K562 (cell line): ENCODE measurements around the gene ZNF548. TPM values are rescaled to one million over a fixed set of nuclear protein-coding genes. Genes with fewer than 3 reads are reported as not detected.
A peak's percentile ranks its signal among the peaks of the same experiment; 100 is the strongest.

Source experiments
- ARID1B ChIP-seq: fragments of 450-650 bp; IDR thresholded peaks from 2 replicates; pipeline ENCODE4 v1.6.1; 2016; ENCODE audit warnings: antibody characterized with exemption, mild to moderate bottlenecking, inconsistent platforms
- CBX3 ChIP-seq, 2 experiments: IDR thresholded peaks; 1 replicate in 1 of 2; 2 replicates in 1 of 2; pipeline ENCODE4 v1.6.1; 2012; ENCODE audit warnings: inconsistent platforms in 2 of 2, low read length in 2 of 2, borderline replicate concordance in 1 of 2, control low read depth in 1 of 2
- E2F1 ChIP-seq: sonication (generic); formaldehyde crosslinking; IDR thresholded peaks from 2 replicates; pipeline ENCODE4 v1.8.1; 2023; ENCODE audit warnings: mild to moderate bottlenecking, missing genetic modification reagents, moderate library complexity
- ETV6 ChIP-seq, 3 experiments: fragments of 150-350 bp in 1 of 3; sonication (generic) in 1 of 3; formaldehyde crosslinking in 1 of 3; IDR thresholded peaks; 2 replicates each; pipeline versions ENCODE4 v1.6.1 to v1.8.0; 2014 to 2022; ENCODE audit warnings: borderline replicate concordance in 2 of 3, low read depth in 2 of 3, antibody characterized with exemption in 1 of 3, low read length in 1 of 3, mild to moderate bottlenecking in 1 of 3, missing genetic modification reagents in 1 of 3
- FOXK2 ChIP-seq, 2 experiments: fragments of 450-650 bp; IDR thresholded peaks in 1 of 2; conservative IDR thresholded peaks in 1 of 2; 2 replicates each; pipeline ENCODE4 v1.6.1; 2016; ENCODE audit warnings: low read depth in 2 of 2, mild to moderate bottlenecking in 1 of 2
- KLF10 ChIP-seq: fragments of 250-450 bp; sonication (Bioruptor Pico); IDR thresholded peaks from 2 replicates; pipeline ENCODE4 v1.6.1; 2021; ENCODE audit warnings: matching md5 sums
- NCOA6 ChIP-seq: fragments of 450-650 bp; IDR thresholded peaks from 2 replicates; pipeline ENCODE4 v1.6.1; 2017; ENCODE audit warnings: mild to moderate bottlenecking
- POLR2A ChIP-seq: fragments of 450-650 bp; conservative IDR thresholded peaks from 2 replicates; pipeline ENCODE4 v1.6.1; 2016
- RFX1 ChIP-seq: fragments of 450-650 bp; IDR thresholded peaks from 2 replicates; pipeline ENCODE4 v1.6.1; 2016; ENCODE audit warnings: mild to moderate bottlenecking, moderate library complexity
- ZBTB9 ChIP-seq: fragments of 450-650 bp; formaldehyde crosslinking; IDR thresholded peaks from 2 replicates; pipeline ENCODE4 v1.4.0; 2020; ENCODE audit warnings: mild to moderate bottlenecking, moderate library complexity
- ZNF609 ChIP-seq: sonication (generic); formaldehyde crosslinking; IDR thresholded peaks from 2 replicates; pipeline ENCODE4 v1.8.1; 2023; ENCODE audit warnings: missing genetic modification reagents, mild to moderate bottlenecking, borderline replicate concordance
- ZNF699 ChIP-seq: fragments of 250-450 bp; sonication (Bioruptor Pico); IDR thresholded peaks from 2 replicates; pipeline ENCODE4 v1.8.0; 2021; ENCODE audit warnings: mild to moderate bottlenecking, moderate library complexity; ENCODE audit not compliant: insufficient replicate concordance
- polyA plus RNA-seq, 8 experiments: library from polyadenylated mRNA; depleted of rRNA in 4 of 8; stranded (reverse) in 5 of 8; unstranded in 3 of 8; fragments of >200 nt; fragmentation: Nextera tagmentation in 2 of 8; fragmentation: Illumina TruSeq in 1 of 8; extraction: Ambion mirVana in 2 of 8; extraction: Trizol in 1 of 8; gene quantifications; 2 replicates each; pipeline versions ENCODE4 v1.2.1 to v1.2.3, GENCODE V29; 2011 to 2014; ENCODE audit warnings: inconsistent platforms in 1 of 8, missing spikeins in 1 of 8
- total RNA-seq, 7 experiments: library from RNA; depleted of rRNA in 6 of 7; stranded (reverse); fragments of >200 nt in 6 of 7; fragmentation: Illumina TruSeq in 2 of 7; extraction: Trizol in 2 of 7; gene quantifications; 2 replicates each; pipeline versions ENCODE4 v1.2.1 to v1.2.3, GENCODE V29; 2011 to 2021; ENCODE audit warnings: low replicate concordance in 1 of 7

The ZNF548 gene
- total and polyA plus RNA-seq, 9 of the 15 experiments (the other 6 are each of a cell fraction or from before 2014, with no cell fraction given): 1.5 to 8.7 (median 4.5) TPM

- TF ChIP-seq ZNF699 (CRISPR knock-in tag) (no peak), KLF10 (no peak), FOXK2 (conservative IDR thresholded peaks at IDR 0.05 in 1 of 2, IDR thresholded peaks at IDR 0.05 in 1 of 2; ENCODE audit: low read depth in 2 of 2) (peak; percentile 95 to 98), ZNF609 (CRISPR knock-in tag) (no peak), NCOA6 (no peak), ZBTB9 (CRISPR knock-in tag) (no peak), ETV6 (IDR thresholded peaks at IDR 0.05; ENCODE audit: borderline replicate concordance in 1 of 2, low read depth in 2 of 2, low read length in 1 of 2) (no peak), ETV6 (CRISPR knock-in tag; IDR thresholded peaks at IDR 0.05; ENCODE audit: borderline replicate concordance) (no peak), POLR2A (peak; percentile 80), ARID1B (no peak), E2F1 (no peak), CBX3 (IDR thresholded peaks at IDR 0.05; ENCODE audit: borderline replicate concordance in 1 of 2, low read length in 2 of 2) (no peak), RFX1 (no peak)
Observed at GRCh38 chr19:57410877-57411671, 21.4 kb downstream of the ZNF548 start, which contains the start of gene ZNF17 (continued).
